ENCODE measurements around the gene CTRL. TPM values are rescaled to one million over a fixed set of nuclear protein-coding genes. Genes with fewer than 3 reads are reported as not detected.
A peak's percentile ranks its signal among the peaks of the same experiment; 100 is the strongest.

CTRL gene
- total RNA-seq, 1 experiment from 2014 or later, result 2.6 TPM

DNA sequence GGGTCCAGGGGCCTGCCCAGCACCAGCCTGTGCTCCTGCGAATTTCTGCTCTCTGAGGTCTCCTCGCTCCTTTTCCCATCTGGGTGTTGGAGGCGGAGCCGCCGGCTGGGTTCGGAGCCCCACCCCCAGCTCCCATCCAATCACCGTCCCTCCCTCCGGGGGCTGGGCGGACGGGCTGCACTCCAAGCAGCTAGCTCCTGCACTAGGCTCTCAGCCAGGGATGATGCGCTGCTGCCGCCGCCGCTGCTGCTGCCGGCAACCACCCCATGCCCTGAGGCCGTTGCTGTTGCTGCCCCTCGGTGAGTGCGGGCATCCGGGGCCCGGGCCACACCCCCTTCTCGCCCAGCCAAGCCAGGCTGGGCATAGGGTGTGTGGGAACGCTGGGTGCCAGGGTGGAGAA, 47.0 kb downstream of the CTRL start, which contains the start of gene NRN1L:
TSS of gene NRN1L (plus strand) at position 202 of the 400 bp plus-strand sequence. CDS start at position 221, 19 bp downstream.
- Mint-ChIP-seq H3K4me3 (ENCODE audit: low read depth, unreplicated experiment) (no peak within 1 kb of the TSS), H3K36me3 (ENCODE audit: insufficient read depth, unreplicated experiment) (peaks cover 44% of the 10 kb centered on the region), H3K9me3 (ENCODE audit: low read depth, unreplicated experiment) (no peaks in the 10 kb centered on the region), H3K27me3 (ENCODE audit: unreplicated experiment) (no peaks in the 10 kb centered on the region), H3K27ac (ENCODE audit: unreplicated experiment) (no peak within 1 kb of the TSS), H3K4me1 (ENCODE audit: low read depth, unreplicated experiment) (peaks cover 10% of the 10 kb centered on the region)
- TF ChIP-seq, protein P1, sequence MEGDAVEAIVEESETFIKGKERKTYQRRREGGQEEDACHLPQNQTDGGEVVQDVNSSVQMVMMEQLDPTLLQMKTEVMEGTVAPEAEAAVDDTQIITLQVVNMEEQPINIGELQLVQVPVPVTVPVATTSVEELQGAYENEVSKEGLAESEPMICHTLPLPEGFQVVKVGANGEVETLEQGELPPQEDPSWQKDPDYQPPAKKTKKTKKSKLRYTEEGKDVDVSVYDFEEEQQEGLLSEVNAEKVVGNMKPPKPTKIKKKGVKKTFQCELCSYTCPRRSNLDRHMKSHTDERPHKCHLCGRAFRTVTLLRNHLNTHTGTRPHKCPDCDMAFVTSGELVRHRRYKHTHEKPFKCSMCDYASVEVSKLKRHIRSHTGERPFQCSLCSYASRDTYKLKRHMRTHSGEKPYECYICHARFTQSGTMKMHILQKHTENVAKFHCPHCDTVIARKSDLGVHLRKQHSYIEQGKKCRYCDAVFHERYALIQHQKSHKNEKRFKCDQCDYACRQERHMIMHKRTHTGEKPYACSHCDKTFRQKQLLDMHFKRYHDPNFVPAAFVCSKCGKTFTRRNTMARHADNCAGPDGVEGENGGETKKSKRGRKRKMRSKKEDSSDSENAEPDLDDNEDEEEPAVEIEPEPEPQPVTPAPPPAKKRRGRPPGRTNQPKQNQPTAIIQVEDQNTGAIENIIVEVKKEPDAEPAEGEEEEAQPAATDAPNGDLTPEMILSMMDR (IDR thresholded peaks at IDR 0.05; ENCODE audit: unreplicated experiment), result no peak
- CTCF ChIA-PET, result interaction anchor here (0.5 to 2.1 kb wide), 5 partner anchors 8 to 156 kb away, joined by 3 to 10 read pairs (median 5); partner anchors contain the start of genes EDC4 and PSKH1
- intact Hi-C loops (cut with micrococcal nuclease; ENCODE audit: unreplicated experiment), result no loop called here
- DNase-seq, result no peak
- no TSS peak for BruUV-seq (replicated peaks)

DNA sequence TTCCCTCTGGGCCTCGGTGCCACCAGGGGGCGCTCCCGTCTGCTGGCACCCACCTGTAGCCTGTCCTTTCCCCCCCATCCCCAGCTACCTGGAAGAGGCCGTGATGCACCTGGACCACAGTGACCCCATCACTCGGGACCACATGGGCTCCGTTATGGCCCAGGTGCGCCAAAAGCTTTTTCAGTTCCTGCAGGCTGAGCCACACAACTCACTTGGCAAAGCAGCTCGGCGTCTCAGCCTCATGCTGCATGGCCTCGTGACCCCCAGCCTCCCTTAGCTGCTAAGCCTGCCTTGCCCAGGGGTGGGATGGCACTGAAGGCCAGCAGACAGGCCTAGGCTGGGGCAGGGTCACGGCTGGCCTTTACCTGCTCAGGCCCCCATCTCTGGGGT, 47.8 kb downstream of the CTRL start:
- Mint-ChIP-seq H3K36me3 (ENCODE audit: insufficient read depth, unreplicated experiment) (peaks cover 52% of the 10 kb centered on the region), H3K27me3 (ENCODE audit: unreplicated experiment) (no peaks in the 10 kb centered on the region), H3K4me3 (ENCODE audit: low read depth, unreplicated experiment) (no peak overlapping the region), H3K9me3 (ENCODE audit: low read depth, unreplicated experiment) (no peaks in the 10 kb centered on the region), H3K4me1 (ENCODE audit: low read depth, unreplicated experiment) (peaks cover 10% of the 10 kb centered on the region), H3K27ac (ENCODE audit: unreplicated experiment) (no peak overlapping the region)
- DNase-seq, result peak; percentile 86
- BruUV-seq (replicated peaks), result no TSS peak
- TF ChIP-seq, protein P1 (IDR thresholded peaks at IDR 0.05; ENCODE audit: unreplicated experiment), result peak; percentile 89
- intact Hi-C loops (cut with micrococcal nuclease; ENCODE audit: unreplicated experiment), result no loop called here
- CTCF ChIA-PET, result interaction anchor here (0.6 to 2.1 kb wide), 11 partner anchors 9 to 328 kb away, joined by 3 to 10 read pairs (median 5); partner anchors contain the start of genes EDC4, PSKH1, RANBP10 and TSNAXIP1

DNA sequence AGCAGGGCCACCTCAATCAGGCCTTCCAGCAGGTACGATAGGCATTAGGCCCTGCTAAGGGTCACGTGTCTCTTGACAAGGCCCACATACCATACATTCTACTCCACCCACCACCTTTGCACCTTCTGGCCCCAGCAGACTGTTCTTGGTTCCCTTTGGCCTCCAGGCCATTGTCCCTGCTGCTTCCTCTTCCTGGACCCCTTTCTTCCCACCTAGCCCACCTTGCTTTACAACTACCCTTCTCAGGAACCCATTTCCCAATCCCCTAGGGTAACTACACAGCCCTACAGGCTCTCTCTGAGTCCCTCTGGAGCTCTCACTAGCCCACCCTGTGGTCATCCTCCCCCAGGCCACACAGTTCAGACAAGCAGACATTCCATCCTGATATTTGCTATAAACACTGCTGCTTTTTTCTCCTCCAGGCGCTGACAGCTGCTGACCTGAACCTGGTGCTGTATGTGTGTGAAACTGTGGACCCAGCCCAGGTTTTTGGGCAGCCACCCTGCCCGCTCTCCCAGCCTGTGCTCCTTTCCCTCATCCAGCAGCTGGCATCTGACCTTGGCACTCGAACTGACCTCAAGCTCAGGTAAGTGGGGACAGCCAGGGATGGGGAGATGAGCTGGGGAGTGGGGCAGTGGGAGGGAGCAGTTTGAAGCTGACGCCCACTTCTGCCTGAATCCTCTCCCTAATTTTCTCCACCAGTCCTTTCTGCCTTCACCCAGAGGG, 48.4 kb downstream of the CTRL start:
- peaks cover 55% of the 10 kb centered on the region for H3K36me3 Mint-ChIP-seq (ENCODE audit: insufficient read depth, unreplicated experiment)
- TF ChIP-seq, protein P1 (IDR thresholded peaks at IDR 0.05; ENCODE audit: unreplicated experiment), result no peak
- BruUV-seq (replicated peaks), result no TSS peak
- no peaks in the 10 kb centered on the region for H3K27me3 Mint-ChIP-seq (ENCODE audit: unreplicated experiment)
- DNase-seq, result no peak
- no peak overlapping the region for H3K27ac Mint-ChIP-seq (ENCODE audit: unreplicated experiment)
- intact Hi-C loops (cut with micrococcal nuclease; ENCODE audit: unreplicated experiment), result no loop called here
- CTCF ChIA-PET, result interaction anchor here (0.8 to 2.1 kb wide), 10 partner anchors 9 to 327 kb away, joined by 4 to 10 read pairs (median 5); partner anchors contain the start of genes EDC4, PSKH1, RANBP10 and TSNAXIP1
- H3K4me1 Mint-ChIP-seq (ENCODE audit: low read depth, unreplicated experiment), result peaks cover 10% of the 10 kb centered on the region
- no peak overlapping the region for H3K4me3 Mint-ChIP-seq (ENCODE audit: low read depth, unreplicated experiment)
- H3K9me3 Mint-ChIP-seq (ENCODE audit: low read depth, unreplicated experiment), result no peaks in the 10 kb centered on the region

DNA sequence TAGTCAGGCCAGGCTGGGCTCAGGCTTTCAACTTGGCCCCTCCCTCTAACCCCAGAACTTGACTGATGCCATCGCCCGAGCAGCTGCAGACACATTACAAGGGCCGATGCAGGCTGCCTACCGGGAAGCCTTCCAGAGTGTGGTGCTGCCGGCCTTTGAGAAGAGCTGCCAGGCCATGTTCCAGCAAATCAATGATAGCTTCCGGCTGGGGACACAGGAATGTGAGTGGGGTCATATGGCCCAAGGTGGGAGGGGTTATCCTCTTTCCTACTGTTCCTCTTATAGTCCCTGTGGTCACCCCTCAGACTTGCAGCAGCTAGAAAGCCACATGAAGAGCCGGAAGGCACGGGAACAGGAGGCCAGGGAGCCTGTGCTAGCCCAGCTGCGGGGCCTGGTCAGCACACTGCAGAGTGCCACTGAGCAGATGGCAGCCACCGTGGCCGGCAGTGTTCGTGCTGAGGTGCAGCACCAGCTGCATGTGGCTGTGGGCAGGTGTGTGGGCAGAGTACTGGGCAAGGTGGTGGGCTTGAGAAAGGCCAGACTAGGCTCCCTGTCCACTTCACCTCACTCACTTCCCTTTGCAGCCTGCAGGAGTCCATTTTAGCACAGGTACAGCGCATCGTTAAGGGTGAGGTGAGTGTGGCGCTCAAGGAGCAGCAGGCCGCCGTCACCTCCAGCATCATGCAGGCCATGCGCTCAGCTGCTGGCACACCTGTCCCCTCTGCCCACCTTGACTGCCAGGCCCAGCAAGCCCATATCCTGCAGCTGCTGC, 49.1 kb downstream of the CTRL start:
- CTCF ChIA-PET, result interaction anchor here (0.5 to 2.1 kb wide), 11 partner anchors 9 to 1057 kb away, joined by 3 to 10 read pairs (median 5); partner anchors contain the start of genes EDC4, PSKH1, RANBP10 and TSNAXIP1
- intact Hi-C loops (cut with micrococcal nuclease; ENCODE audit: unreplicated experiment), result no loop called here
- peaks cover 55% of the 10 kb centered on the region for H3K36me3 Mint-ChIP-seq (ENCODE audit: insufficient read depth, unreplicated experiment)
- no TSS peak for BruUV-seq (replicated peaks)
- no peak overlapping the region for H3K27ac Mint-ChIP-seq (ENCODE audit: unreplicated experiment)
- H3K9me3 Mint-ChIP-seq (ENCODE audit: low read depth, unreplicated experiment), result no peaks in the 10 kb centered on the region
- no peak overlapping the region for H3K4me3 Mint-ChIP-seq (ENCODE audit: low read depth, unreplicated experiment)
- DNase-seq, result no peak
- no peaks in the 10 kb centered on the region for H3K27me3 Mint-ChIP-seq (ENCODE audit: unreplicated experiment)
- H3K4me1 Mint-ChIP-seq (ENCODE audit: low read depth, unreplicated experiment), result peaks cover 10% of the 10 kb centered on the region
- TF ChIP-seq, protein P1 (IDR thresholded peaks at IDR 0.05; ENCODE audit: unreplicated experiment), result no peak

All from Calu3 (cell line).